GM12875 (cell line): Measurements from ENCODE around the gene MLEC.

Source experiments
- H3K4me3 ChIP-seq: one replicate; pipeline ENCODE4 v1.5.1; 2011; ENCODE audit warnings: low read depth, low read length, control low read depth
- CTCF ChIP-seq: IDR thresholded peaks from 2 replicates; pipeline ENCODE4 v1.5.1; 2011; ENCODE audit warnings: low read depth, mild to moderate bottlenecking, control low read depth, inconsistent platforms, low read length, moderate library complexity, borderline replicate concordance; ENCODE audit not compliant: insufficient read depth

Gene MLEC

GRCh38 chr12:120686690-120687577, at the start of gene MLEC:
MLEC (plus strand) TSS chr12:120687149; CDS start chr12:120687297, 148 bp downstream.
- TF ChIP-seq CTCF = peak; percentile 45
- peak within 1 kb of the TSS; percentile 87 for H3K4me3 ChIP-seq

GRCh38 chr12:120639771-120640721, 46.9 kb upstream of the MLEC start, which contains the start of gene CABP1:
CABP1 (plus strand) TSS chr12:120640626; CDS start chr12:120640686, 60 bp downstream.
- H3K4me3 ChIP-seq = peak within 1 kb of the TSS; percentile 50
- TF ChIP-seq CTCF = peak; percentile 59

GRCh38 chr12:120640861-120641833, 45.8 kb upstream of the MLEC start:
- no peak for TF ChIP-seq CTCF
- H3K4me3 ChIP-seq = peak overlapping the region; percentile 50

GRCh38 chr12:120642121-120642520, 44.8 kb upstream of the MLEC start:
- TF ChIP-seq CTCF = no peak

GRCh38 chr12:120642826-120643225, 44.1 kb upstream of the MLEC start:
- TF ChIP-seq CTCF = no peak
- no peak overlapping the region for H3K4me3 ChIP-seq

More at GRCh38 chr12:120642121-120642520, 44.8 kb upstream of the MLEC start:
- no peak overlapping the region for H3K4me3 ChIP-seq

- no peak for TF ChIP-seq CTCF
- no peak overlapping the region for H3K4me3 ChIP-seq
Measured at GRCh38 chr12:120643574-120643973, 43.4 kb upstream of the MLEC start.
